ENCODE measurements around the gene POP4. TPM values are rescaled to one million over a fixed set of nuclear protein-coding genes. Genes with fewer than 3 reads are reported as not detected.

POP4 gene
- total RNA-seq, 6 donors from 2014 or later: 29.3 to 59.6 (median 53.8) TPM

DNA sequence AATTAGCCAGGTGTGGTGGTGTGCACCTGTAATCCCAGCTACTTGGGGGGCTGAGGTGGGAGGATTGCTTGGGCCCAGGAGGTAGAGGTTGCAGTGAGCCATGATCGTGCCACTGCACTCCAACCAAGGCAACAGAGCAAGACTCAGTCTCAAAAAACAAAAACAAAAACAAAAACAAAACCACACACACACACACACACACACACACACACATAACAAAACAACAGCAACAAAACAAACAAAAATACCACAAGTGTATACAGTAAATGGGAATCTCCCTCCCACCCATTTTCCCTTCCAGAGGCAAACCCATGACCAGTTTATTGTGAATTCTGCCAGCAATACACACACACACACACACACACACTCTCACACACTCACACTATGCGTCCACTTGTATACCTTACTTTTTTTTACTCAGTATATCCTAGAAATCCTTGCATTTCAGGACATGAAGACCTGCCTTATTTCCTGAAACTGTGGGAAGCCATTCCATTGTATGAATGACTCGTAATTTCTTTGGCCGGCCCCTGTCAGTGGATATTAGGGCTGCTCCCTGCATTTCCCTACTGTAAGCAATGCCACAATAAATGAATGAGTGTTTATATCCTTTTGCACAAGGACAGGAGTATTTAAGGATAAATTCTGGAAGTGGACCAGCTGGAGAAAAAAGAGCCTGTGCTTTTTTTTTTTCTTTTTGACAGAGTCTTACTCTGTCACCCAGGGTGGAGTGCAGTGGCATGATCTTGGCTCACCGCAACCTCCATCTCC is 52.3 kb downstream of the POP4 start:
- H3K4me1 ChIP-seq: peaks cover 4 to 8% (median 7%) of the 10 kb centered on the region in 4 donors
- no peaks in the 10 kb centered on the region for H3K36me3 ChIP-seq
- TF ChIP-seq POLR2A (IDR thresholded peaks at IDR 0.05) (no peak), EP300 (IDR thresholded peaks at IDR 0.05) (no peak), POLR2AphosphoS5 (IDR thresholded peaks at IDR 0.05) (no peak)
- TF ChIP-seq, protein P1, sequence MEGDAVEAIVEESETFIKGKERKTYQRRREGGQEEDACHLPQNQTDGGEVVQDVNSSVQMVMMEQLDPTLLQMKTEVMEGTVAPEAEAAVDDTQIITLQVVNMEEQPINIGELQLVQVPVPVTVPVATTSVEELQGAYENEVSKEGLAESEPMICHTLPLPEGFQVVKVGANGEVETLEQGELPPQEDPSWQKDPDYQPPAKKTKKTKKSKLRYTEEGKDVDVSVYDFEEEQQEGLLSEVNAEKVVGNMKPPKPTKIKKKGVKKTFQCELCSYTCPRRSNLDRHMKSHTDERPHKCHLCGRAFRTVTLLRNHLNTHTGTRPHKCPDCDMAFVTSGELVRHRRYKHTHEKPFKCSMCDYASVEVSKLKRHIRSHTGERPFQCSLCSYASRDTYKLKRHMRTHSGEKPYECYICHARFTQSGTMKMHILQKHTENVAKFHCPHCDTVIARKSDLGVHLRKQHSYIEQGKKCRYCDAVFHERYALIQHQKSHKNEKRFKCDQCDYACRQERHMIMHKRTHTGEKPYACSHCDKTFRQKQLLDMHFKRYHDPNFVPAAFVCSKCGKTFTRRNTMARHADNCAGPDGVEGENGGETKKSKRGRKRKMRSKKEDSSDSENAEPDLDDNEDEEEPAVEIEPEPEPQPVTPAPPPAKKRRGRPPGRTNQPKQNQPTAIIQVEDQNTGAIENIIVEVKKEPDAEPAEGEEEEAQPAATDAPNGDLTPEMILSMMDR (IDR thresholded peaks at IDR 0.05): no peak
- ATAC-seq (ENCODE audit: low FRiP score in 2 of 2) (no peak), DNase-seq (no peak)
- no peak overlapping the region for H3K4me3 ChIP-seq
- no peak overlapping the region for H3K27ac ChIP-seq
- H3K27me3 ChIP-seq: no peaks in the 10 kb centered on the region
- no peaks in the 10 kb centered on the region for H3K9me3 ChIP-seq
- WGBS, 2 donors: 70 to 77% methylated on average over 5 of the region's 5 CpGs

DNA sequence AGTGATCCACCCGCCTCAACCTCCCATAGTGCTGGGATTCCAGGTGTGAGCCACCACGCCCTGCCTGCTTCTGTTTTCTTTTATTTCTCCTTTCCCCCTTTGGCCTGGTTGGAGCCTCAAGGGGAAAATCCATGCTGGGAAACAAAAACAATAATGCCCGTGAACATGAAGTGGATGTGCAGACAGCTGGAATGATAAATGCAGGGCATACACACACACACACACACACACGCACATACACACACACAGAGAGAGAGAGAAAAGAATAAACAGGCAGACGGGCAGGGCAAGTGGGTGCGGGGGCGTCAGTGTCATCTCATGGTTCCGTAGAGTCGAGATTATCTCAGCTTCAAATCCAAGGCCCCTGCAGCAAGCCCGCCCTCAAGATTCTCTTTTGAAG is 54.8 kb downstream of the POP4 start:
- Histone ChIP-seq H3K36me3 (no peaks in the 10 kb centered on the region), H3K27ac (peak overlapping the region in 1 of 4 donors; percentile 64), H3K27me3 (no peaks in the 10 kb centered on the region), H3K9me3 (no peaks in the 10 kb centered on the region), H3K4me1 (peaks cover 7 to 20% (median 17%) of the 10 kb centered on the region in 4 donors), H3K4me3 (no peak overlapping the region)
- ATAC-seq (ENCODE audit: low FRiP score in 2 of 2) (no peak), DNase-seq (peak in 1 of 2 donors; percentile 15)
- no peak for TF ChIP-seq POLR2AphosphoS5 (IDR thresholded peaks at IDR 0.05)
- TF ChIP-seq EP300 (IDR thresholded peaks at IDR 0.05): no peak
- no peak for TF ChIP-seq POLR2A (IDR thresholded peaks at IDR 0.05)
- TF ChIP-seq, protein P1 (IDR thresholded peaks at IDR 0.05): no peak
- 64 to 74% methylated on average over 10 of the region's 10 CpGs for WGBS, 2 donors

DNA sequence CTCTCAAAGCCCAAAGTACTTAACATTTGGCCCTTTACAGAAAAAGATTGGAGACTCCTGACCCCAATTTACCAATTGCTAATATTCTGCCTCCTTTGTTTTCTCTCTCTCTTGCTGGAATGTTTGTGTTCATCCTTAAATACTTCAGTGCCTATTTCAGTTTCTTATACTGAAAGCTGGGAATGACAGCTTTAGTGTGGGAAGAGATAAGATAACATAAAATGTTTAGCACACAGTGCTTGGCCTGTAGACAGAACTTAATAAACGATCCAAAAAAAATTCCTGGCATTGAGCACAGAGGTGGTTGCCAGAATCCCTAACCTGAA is 56.2 kb downstream of the POP4 start:
- Histone ChIP-seq H3K4me1 (peaks cover 16 to 34% (median 28%) of the 10 kb centered on the region in 4 donors), H3K27me3 (no peaks in the 10 kb centered on the region), H3K27ac (peak overlapping the region; percentile 46 to 91 (median 73)), H3K9me3 (no peaks in the 10 kb centered on the region), H3K36me3 (no peaks in the 10 kb centered on the region), H3K4me3 (no peak overlapping the region)
- DNase-seq (no peak), ATAC-seq (ENCODE audit: low FRiP score in 2 of 2) (no peak)
- 21 to 29% methylated on average over 1 of the region's 1 CpG for WGBS, 2 donors
- TF ChIP-seq, protein P1 (IDR thresholded peaks at IDR 0.05): no peak
- TF ChIP-seq POLR2A (IDR thresholded peaks at IDR 0.05) (no peak), EP300 (IDR thresholded peaks at IDR 0.05) (no peak), POLR2AphosphoS5 (IDR thresholded peaks at IDR 0.05) (no peak)

DNA sequence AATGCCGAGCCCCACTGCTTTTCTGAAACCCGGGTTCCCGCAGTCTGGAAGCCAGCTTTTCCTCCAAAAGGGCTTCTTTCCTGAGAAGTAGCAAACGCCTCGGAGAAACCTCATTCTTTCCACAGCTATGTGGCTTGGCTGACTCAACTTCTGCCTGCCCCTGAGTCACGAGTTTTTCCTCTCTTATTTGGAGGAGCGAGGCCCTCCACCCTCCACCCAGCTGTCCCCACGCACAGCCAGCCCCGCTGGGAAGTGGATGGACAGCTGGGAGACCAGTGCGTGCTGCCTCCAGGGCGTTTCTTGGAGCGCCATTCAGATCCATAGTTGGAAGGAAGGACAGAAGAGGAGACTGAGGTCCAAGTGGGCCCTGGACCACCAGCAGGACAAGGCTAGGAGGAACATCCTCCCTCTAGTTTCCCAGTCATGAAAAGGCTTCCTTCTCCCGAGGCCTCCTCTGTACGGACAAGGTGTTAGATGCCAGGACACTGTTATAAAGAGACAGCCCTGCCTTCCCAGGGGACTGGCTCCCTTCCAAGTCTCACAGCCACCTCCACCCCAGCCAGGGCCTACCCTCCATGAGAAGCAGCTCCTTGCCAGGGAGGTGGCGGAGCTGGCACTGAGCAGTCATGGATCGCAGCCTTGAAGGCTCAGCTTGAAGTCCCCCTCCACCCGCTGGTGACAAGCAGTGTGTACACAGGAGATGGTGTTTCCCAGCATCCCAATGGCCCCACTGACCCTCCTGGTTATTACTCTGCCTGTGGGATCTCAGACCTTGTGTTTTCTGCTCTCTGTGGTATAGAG is 56.7 kb downstream of the POP4 start:
- peak overlapping the region; percentile 64 to 91 (median 75) for H3K27ac ChIP-seq
- H3K4me1 ChIP-seq: peaks cover 22 to 40% (median 34%) of the 10 kb centered on the region in 4 donors
- WGBS, 2 donors: 60 to 65% methylated on average over 14 to 17 of the region's 17 CpGs
- no peak overlapping the region for H3K4me3 ChIP-seq
- no peaks in the 10 kb centered on the region for H3K9me3 ChIP-seq
- no peaks in the 10 kb centered on the region for H3K27me3 ChIP-seq
- TF ChIP-seq POLR2AphosphoS5 (IDR thresholded peaks at IDR 0.05): peak in 1 of 2 donors; percentile 42
- no peak for TF ChIP-seq POLR2A (IDR thresholded peaks at IDR 0.05)
- no peak for TF ChIP-seq EP300 (IDR thresholded peaks at IDR 0.05)
- TF ChIP-seq, protein P1 (IDR thresholded peaks at IDR 0.05): no peak
- DNase-seq (peak in 1 of 2 donors; percentile 26), ATAC-seq (ENCODE audit: low FRiP score in 2 of 2) (peak in 1 of 2 donors; percentile 60)
- H3K36me3 ChIP-seq: no peaks in the 10 kb centered on the region

Data from upper lobe of left lung (tissue), 6 donors.